ENCODE results near the gene CES3.
A peak's percentile ranks its signal among the peaks of the same experiment; 100 is the strongest.
"Not testable (repeated sequence)": the region's sequence is repeated elsewhere in the genome, so short reads cannot be mapped to it uniquely, and the experiment has no call there.

Gene CES3

DNA sequence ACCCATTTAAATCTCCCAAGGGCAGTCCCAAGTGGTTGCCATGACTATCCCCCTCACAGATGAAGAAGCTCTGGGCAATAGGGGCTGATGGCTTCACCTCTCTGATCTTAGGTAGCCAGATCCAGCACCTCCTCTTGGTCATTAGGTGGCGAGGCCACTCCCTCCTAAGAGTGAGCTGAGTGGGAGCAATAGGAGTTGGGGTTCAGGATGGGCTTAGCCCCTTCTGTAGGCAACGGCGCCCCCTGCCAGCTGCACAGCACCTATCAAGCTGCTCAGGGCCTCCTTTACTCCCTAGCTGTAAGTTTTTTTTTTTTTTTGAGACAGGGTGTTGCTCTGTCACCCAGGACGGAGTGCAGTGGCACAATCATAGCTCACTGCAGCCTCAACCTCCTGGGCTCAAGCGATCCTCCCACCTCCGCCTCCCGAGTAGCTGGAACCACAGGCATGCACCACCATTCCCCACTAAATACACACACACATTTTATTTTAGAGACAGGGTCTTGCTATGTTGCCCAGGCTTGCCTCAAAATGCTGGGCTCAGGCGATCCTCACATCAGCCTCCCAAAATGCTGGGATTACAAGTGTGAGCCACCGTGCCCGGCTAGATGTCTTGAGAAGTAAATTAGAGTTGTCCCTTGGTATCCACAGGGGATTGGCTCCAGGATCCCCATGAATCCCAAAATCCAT, 32.2 kb upstream of the CES3 start:
- no peak overlapping the region for H3K9ac ChIP-seq (ENCODE audit: low read length)
- no peak overlapping the region for H3K4me3 ChIP-seq (ENCODE audit: low read length)
- H3K9me3 ChIP-seq (ENCODE audit: control insufficient read depth, low read length), result no peaks in the 10 kb centered on the region
- peaks cover 47% of the 10 kb centered on the region for H3K4me1 ChIP-seq (ENCODE audit: control insufficient read depth, insufficient read depth, low read length)
- H3K27me3 ChIP-seq (ENCODE audit: control insufficient read depth, insufficient read depth, low read length), result peaks cover 27% of the 10 kb centered on the region
- no peaks in the 10 kb centered on the region for H3K36me3 ChIP-seq (ENCODE audit: control insufficient read depth, insufficient read depth, low read length)

DNA sequence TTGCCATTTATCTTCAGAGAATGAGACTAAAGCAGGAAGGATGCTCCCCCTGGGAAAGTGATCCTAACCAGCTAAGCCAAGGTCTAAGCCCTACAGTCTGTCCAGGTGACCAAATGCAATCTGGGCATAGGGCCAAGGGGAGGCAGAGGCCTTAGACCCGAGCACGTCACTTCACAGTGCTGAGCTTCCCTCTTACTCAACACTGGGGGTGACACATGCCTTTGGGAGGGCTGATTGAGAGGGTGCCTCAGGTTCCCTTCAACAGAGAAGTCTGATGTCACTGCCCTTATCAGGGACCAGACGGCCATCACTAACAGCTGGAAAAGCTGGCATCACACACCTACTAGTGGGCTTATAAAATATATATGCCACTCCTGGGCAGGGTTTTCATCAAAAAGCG, 30.9 kb upstream of the CES3 start:
- Histone ChIP-seq H3K9me3 (ENCODE audit: control insufficient read depth, low read length) (no peaks in the 10 kb centered on the region), H3K9ac (ENCODE audit: low read length) (no peak overlapping the region), H3K4me1 (ENCODE audit: control insufficient read depth, insufficient read depth, low read length) (peaks cover 45% of the 10 kb centered on the region)

DNA sequence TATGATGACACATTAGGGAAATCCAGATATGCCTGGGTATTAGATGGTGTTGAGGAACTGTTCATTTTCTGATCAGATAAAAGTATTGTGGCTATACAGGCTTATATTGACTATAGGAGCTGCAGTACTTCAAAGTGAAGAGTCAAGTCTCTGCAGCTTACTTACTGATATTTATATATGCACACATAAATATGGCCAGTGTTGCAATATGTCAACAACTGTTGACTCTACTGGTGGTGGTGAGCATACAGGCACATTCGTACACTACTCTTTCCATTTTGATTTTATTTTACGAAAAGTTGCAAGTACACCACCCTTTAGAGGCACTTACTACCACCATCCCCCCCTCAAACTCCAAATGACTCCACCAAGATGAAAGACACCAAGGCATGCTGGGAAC, 29.4 kb upstream of the CES3 start:
- Histone ChIP-seq H3K27me3 (ENCODE audit: control insufficient read depth, insufficient read depth, low read length) (peaks cover 2% of the 10 kb centered on the region), H3K4me3 (ENCODE audit: low read length) (no peak overlapping the region), H3K36me3 (ENCODE audit: control insufficient read depth, insufficient read depth, low read length) (no peaks in the 10 kb centered on the region), H3K4me1 (ENCODE audit: control insufficient read depth, insufficient read depth, low read length) (peaks cover 53% of the 10 kb centered on the region), H3K9me3 (ENCODE audit: control insufficient read depth, low read length) (no peaks in the 10 kb centered on the region), H3K9ac (ENCODE audit: low read length) (no peak overlapping the region)

More for the DNA sequence above, 30.9 kb upstream of the CES3 start:
- Histone ChIP-seq H3K27me3 (ENCODE audit: control insufficient read depth, insufficient read depth, low read length) (peaks cover 17% of the 10 kb centered on the region), H3K4me3 (ENCODE audit: low read length) (no peak overlapping the region), H3K36me3 (ENCODE audit: control insufficient read depth, insufficient read depth, low read length) (no peaks in the 10 kb centered on the region)

DNA sequence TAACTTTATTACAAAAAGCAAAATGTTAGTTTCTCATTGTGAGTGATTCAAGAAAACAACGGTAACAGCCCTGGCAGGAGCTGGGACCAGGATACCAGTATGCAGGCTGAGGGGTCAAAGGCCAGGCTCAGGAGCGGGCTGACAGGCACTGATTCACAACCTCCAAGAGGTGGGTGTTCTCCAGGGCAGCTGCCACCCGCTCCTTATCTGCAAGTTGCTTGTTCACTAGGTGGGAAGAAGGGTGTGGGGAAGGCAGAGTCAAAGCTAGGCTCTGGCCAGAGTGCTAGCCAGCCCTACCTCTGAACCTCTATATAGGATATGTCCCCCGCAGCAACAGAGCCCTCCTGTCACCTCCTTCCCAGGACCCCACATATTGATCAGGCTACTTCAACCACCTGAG, 29.0 kb upstream of the CES3 start:
- Histone ChIP-seq H3K9me3 (ENCODE audit: control insufficient read depth, low read length) (no peaks in the 10 kb centered on the region), H3K9ac (ENCODE audit: low read length) (no peak overlapping the region), H3K4me1 (ENCODE audit: control insufficient read depth, insufficient read depth, low read length) (peaks cover 57% of the 10 kb centered on the region), H3K36me3 (ENCODE audit: control insufficient read depth, insufficient read depth, low read length) (no peaks in the 10 kb centered on the region), H3K4me3 (ENCODE audit: low read length) (no peak overlapping the region), H3K27me3 (ENCODE audit: control insufficient read depth, insufficient read depth, low read length) (no peaks in the 10 kb centered on the region)

DNA sequence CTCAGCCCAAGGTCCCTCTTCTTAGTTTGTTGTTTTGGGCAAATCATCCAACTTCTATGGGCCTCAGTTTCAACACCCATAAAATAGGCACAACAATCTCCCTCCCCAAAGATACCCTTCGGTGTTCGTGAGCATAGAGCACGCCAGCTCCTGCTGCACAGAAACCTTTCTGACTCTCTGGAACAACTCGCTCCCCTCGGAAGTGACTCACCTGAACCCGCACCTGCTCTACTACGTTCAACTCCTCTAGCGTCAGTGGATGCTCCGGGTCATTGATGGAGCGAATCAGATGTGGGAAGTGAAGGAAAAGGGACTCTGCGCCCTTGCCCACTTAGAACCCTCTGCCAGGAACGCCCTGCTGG, 27.3 kb upstream of the CES3 start:
- H3K9ac ChIP-seq (ENCODE audit: low read length), result peak overlapping the region; percentile 95
- H3K4me1 ChIP-seq (ENCODE audit: control insufficient read depth, insufficient read depth, low read length), result peaks cover 68% of the 10 kb centered on the region
- peaks cover 6% of the 10 kb centered on the region for H3K36me3 ChIP-seq (ENCODE audit: control insufficient read depth, insufficient read depth, low read length)
- no peaks in the 10 kb centered on the region for H3K27me3 ChIP-seq (ENCODE audit: control insufficient read depth, insufficient read depth, low read length)
- H3K9me3 ChIP-seq (ENCODE audit: control insufficient read depth, low read length), result no peaks in the 10 kb centered on the region
- H3K4me3 ChIP-seq (ENCODE audit: low read length), result peak overlapping the region; percentile 88

DNA sequence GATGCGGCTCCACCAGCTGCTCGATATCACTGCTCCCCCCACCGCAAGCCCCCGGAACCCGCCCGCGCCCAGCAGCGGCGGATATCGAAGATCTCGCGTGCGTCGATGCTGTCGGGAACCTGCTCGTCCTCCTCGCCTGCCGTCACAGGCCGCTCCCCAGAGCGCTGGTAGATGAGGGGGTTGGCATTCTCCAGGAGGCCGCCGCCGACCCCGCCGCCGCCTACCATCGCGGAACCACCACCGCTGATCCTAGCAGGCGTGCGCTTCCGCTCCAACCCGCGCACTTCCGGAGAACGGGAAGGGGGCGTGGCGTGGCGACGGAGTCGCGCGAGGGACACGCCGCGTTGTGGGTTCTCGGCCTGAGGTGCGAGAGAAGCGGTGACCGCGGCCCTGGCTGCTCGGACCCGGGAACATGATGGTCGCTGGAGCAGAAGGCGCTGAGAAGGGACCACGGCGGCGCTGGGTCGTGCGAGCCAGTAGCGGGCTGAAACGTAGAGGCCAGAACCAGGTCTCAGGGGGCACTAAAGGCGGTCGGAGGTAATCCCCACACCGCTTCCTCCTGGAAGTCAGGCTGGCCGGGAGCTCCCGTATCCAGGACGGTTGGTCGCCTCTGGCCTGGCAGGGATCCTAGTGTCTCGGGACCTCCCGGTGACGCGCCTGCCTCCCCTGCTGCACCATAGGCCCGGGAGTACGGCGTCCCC, 26.8 kb upstream of the CES3 start, which contains the start of gene CIAO2B:
Gene CIAO2B (minus strand): TSS at position 265 of the 701 bp plus-strand sequence. CDS start 38 bp downstream, at position 227.
- Histone ChIP-seq H3K4me1 (ENCODE audit: control insufficient read depth, insufficient read depth, low read length) (peaks cover 68% of the 10 kb centered on the region), H3K9me3 (ENCODE audit: control insufficient read depth, low read length) (no peaks in the 10 kb centered on the region), H3K4me3 (ENCODE audit: low read length) (peak within 1 kb of the TSS; percentile 88), H3K27me3 (ENCODE audit: control insufficient read depth, insufficient read depth, low read length) (no peaks in the 10 kb centered on the region), H3K36me3 (ENCODE audit: control insufficient read depth, insufficient read depth, low read length) (peaks cover 6% of the 10 kb centered on the region), H3K9ac (ENCODE audit: low read length) (peak within 1 kb of the TSS; percentile 95)

DNA sequence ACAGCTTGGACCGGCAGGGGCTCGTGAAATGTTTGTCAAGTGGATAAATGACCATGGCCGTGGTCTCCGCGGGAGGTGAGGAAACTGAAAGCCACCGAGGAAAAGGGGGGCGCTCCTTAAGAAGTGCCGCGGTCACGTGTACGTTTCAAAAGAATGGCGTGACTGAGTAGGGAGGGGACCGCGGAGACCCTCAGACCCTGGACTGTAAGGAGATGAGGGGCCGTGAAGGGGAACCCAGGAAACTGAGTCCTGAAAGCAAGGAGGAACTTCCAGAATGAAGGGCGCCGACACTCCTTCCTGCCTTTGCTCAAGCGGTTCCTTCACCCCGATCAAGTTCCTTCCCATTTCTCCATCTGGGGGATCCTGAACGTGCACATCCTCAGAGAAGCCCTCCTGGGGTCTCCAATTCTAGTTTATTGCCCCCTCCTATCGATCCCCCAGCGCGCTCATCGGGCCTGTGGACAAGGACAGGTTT, 26.2 kb upstream of the CES3 start:
- not testable (repeated sequence) for H3K27me3 ChIP-seq (ENCODE audit: control insufficient read depth, insufficient read depth, low read length); H3K9me3 ChIP-seq (ENCODE audit: control insufficient read depth, low read length); H3K36me3 ChIP-seq (ENCODE audit: control insufficient read depth, insufficient read depth, low read length)
- Histone ChIP-seq H3K9ac (ENCODE audit: low read length) (peak overlapping the region; percentile 95), H3K4me3 (ENCODE audit: low read length) (peak overlapping the region; percentile 88), H3K4me1 (ENCODE audit: control insufficient read depth, insufficient read depth, low read length) (peaks cover 67% of the 10 kb centered on the region)

DNA sequence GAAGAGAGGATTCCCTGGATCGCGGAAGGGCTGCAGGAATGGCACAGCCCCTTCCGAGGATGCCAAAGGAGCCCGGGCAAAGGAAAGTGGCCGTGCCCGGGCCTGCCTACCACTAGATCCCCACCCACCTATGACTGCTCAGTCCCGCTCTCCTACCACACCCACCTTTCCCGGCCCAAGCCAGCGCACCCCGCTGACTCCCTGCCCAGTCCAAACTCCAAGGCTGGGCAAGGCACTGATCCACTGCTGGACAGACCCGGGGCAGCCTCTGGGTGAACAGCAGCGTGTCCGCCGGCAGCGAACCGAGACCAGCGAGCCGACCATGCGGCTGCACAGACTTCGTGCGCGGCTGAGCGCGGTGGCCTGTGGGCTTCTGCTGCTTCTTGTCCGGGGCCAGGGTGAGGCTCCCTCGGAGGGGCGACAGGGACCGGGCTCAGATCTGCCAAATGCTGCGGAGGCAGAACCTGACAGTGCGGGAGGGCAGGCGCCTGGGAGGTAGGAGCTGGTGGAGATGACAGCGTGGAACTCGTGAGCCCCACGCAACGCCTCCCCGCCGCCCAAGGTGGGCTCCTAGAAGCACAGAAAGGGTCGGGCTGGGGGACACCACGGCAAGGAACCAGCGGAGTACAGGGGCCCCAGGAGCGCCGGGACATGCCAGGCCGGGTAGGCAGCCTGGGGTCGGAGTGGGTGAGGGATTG, 25.6 kb upstream of the CES3 start, which contains the start of gene CES2:
Gene CES2 (plus strand): TSS at position 203 of the 698 bp plus-strand sequence. CDS start 120 bp downstream, at position 323.
- Histone ChIP-seq H3K9me3 (ENCODE audit: control insufficient read depth, low read length) (no peaks in the 10 kb centered on the region), H3K27me3 (ENCODE audit: control insufficient read depth, insufficient read depth, low read length) (no peaks in the 10 kb centered on the region), H3K36me3 (ENCODE audit: control insufficient read depth, insufficient read depth, low read length) (peaks cover 12% of the 10 kb centered on the region), H3K9ac (ENCODE audit: low read length) (peak within 1 kb of the TSS; percentile 95), H3K4me3 (ENCODE audit: low read length) (peak within 1 kb of the TSS; percentile 88), H3K4me1 (ENCODE audit: control insufficient read depth, insufficient read depth, low read length) (peaks cover 61% of the 10 kb centered on the region)

DNA sequence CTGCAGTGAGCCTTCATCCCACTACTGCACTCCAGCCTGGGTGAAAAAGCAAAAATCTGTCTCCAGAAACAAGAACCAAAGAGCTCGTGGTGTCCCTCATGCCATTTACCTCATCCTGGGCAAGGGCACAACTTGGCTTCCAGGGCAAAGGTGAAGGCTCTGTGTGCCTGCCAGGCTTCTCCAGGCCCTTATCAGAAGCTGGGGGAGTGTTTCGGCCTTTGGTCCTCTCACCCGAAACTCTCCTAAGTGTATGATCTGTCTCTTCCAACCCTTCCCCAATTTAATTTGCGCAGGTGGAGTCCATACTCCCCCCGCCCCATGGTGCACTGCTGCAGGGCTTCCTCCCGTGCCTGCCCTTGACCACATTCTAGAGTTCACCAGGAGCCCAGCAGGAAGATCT, 24.6 kb upstream of the CES3 start:
- peak overlapping the region; percentile 20 for H3K4me3 ChIP-seq (ENCODE audit: low read length)
- H3K9ac ChIP-seq (ENCODE audit: low read length), result peak overlapping the region; percentile 95
- H3K4me1 ChIP-seq (ENCODE audit: control insufficient read depth, insufficient read depth, low read length), result peaks cover 56% of the 10 kb centered on the region

DNA sequence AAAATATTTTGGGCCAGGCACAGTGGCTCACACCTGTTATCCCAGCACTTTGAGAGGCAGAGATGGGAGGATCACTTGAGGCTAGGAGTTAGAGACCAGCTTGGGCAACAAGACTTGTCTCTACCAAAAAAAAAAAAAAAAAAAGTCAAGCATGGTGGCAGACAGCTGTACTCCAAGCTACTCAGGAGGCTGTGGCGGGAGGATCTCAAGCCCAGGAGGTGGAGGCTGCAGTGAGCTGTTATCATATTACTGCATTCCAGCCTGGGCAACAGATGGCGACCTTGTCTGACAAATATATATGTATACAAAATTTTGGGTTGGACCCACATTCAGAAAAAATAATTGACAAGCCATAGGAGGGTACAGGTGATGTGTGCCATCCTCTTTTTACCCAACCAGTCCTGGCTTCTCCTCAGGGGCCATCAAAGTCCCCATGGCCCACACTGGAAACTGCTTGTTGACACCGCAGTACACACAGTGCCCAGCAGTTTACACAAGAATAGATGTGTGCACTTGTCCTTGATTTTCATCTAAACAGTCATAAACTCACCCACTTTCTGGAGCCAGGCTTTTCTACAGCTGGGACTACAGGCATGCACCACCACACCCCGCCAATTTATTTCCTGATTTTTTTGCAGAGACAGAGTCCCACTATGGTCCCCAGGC, 24.0 kb upstream of the CES3 start:
- H3K4me1 ChIP-seq (ENCODE audit: control insufficient read depth, insufficient read depth, low read length), result peaks cover 50% of the 10 kb centered on the region
- peak overlapping the region; percentile 95 for H3K9ac ChIP-seq (ENCODE audit: low read length)
- peaks cover 25% of the 10 kb centered on the region for H3K36me3 ChIP-seq (ENCODE audit: control insufficient read depth, insufficient read depth, low read length)

More for the DNA sequence above, 24.6 kb upstream of the CES3 start:
- Histone ChIP-seq H3K9me3 (ENCODE audit: control insufficient read depth, low read length) (no peaks in the 10 kb centered on the region), H3K36me3 (ENCODE audit: control insufficient read depth, insufficient read depth, low read length) (peaks cover 21% of the 10 kb centered on the region), H3K27me3 (ENCODE audit: control insufficient read depth, insufficient read depth, low read length) (no peaks in the 10 kb centered on the region)

DNA sequence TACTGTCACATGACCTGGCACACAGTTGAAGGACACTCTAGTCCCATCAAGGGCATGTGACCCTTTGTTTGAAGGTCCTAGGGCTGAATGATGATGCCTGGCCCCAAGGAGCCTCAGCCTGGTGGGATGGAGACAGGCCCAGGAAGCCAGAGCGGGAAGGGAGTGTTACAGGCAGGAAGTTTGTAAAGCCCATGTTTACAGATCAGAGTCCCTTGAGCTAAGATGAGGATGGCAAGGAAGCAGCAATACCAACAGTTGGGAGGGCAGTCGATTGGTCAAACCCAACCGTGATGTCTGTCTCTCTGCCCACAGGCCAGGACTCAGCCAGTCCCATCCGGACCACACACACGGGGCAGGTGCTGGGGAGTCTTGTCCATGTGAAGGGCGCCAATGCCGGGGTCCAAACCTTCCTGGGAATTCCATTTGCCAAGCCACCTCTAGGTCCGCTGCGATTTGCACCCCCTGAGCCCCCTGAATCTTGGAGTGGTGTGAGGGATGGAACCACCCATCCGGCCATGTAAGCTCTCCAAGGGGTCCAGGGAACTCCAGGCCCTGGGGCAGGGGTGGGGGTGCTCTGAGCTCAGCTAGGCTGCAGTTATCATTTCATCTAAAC, 23.2 kb upstream of the CES3 start:
- Histone ChIP-seq H3K9me3 (ENCODE audit: control insufficient read depth, low read length) (no peaks in the 10 kb centered on the region), H3K4me1 (ENCODE audit: control insufficient read depth, insufficient read depth, low read length) (peaks cover 42% of the 10 kb centered on the region), H3K27me3 (ENCODE audit: control insufficient read depth, insufficient read depth, low read length) (no peaks in the 10 kb centered on the region), H3K36me3 (ENCODE audit: control insufficient read depth, insufficient read depth, low read length) (peaks cover 25% of the 10 kb centered on the region), H3K9ac (ENCODE audit: low read length) (no peak overlapping the region), H3K4me3 (ENCODE audit: low read length) (no peak overlapping the region)

More for the DNA sequence above, 24.0 kb upstream of the CES3 start:
- Histone ChIP-seq H3K4me3 (ENCODE audit: low read length) (no peak overlapping the region), H3K9me3 (ENCODE audit: control insufficient read depth, low read length) (no peaks in the 10 kb centered on the region), H3K27me3 (ENCODE audit: control insufficient read depth, insufficient read depth, low read length) (no peaks in the 10 kb centered on the region)

All from mucosa of stomach (tissue), 1 donor.